GM12875 (cell line): ENCODE results near the gene LDLRAD3.

Source experiments
- H3K4me3 ChIP-seq: one replicate; pipeline ENCODE4 v1.5.1; 2011; ENCODE audit warnings: low read depth, low read length, control low read depth
- CTCF ChIP-seq: IDR thresholded peaks from 2 replicates; pipeline ENCODE4 v1.5.1; 2011; ENCODE audit warnings: low read depth, mild to moderate bottlenecking, control low read depth, inconsistent platforms, low read length, moderate library complexity, borderline replicate concordance; ENCODE audit not compliant: insufficient read depth

Gene LDLRAD3

GRCh38 chr11:35917676-35918075 is 26.2 kb upstream of the LDLRAD3 start:
- no peak for TF ChIP-seq CTCF
- H3K4me3 ChIP-seq, result no peak overlapping the region

GRCh38 chr11:35918716-35919115 is 25.1 kb upstream of the LDLRAD3 start:
- TF ChIP-seq CTCF, result no peak
- H3K4me3 ChIP-seq, result no peak overlapping the region

GRCh38 chr11:35919244-35919643 is 24.6 kb upstream of the LDLRAD3 start:
- TF ChIP-seq CTCF, result no peak
- no peak overlapping the region for H3K4me3 ChIP-seq

- TF ChIP-seq CTCF, result no peak
- no peak overlapping the region for H3K4me3 ChIP-seq
Measured at GRCh38 chr11:35923452-35923851, 20.4 kb upstream of the LDLRAD3 start.

- TF ChIP-seq CTCF, result no peak
- H3K4me3 ChIP-seq, result no peak overlapping the region
Measured at GRCh38 chr11:35924811-35925210, 19.1 kb upstream of the LDLRAD3 start.

DNA sequence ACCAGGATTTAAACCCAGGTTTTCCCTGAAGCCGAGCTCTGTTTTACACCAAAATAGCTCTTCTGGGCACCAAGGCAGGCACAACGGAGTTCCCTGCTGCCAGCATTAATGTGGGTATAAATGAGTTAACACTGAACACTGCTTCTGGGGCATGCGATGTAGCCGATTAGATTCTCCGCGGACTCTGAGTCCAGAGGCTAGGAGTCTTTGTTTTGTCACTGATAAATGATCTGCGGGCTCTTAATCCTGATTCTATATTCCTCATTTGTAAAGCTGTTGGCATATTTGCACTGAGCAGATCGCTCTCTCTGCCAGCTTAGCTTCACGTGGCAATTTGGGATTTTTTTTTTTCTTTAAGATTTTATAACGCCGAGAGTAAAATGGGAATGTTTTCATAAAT is 16.8 kb upstream of the LDLRAD3 start:
- TF ChIP-seq CTCF, result no peak
- no peak overlapping the region for H3K4me3 ChIP-seq

- no peak for TF ChIP-seq CTCF
- no peak overlapping the region for H3K4me3 ChIP-seq
Measured at GRCh38 chr11:35927682-35928081, 16.2 kb upstream of the LDLRAD3 start.
